NCI-H460 (cell line): Measurements from ENCODE around the gene SSH2. TPM values are rescaled to one million over a fixed set of nuclear protein-coding genes. Genes with fewer than 3 reads are reported as not detected.
A peak's percentile ranks its signal among the peaks of the same experiment; 100 is the strongest.

Source experiments
- DNase-seq: peaks from one replicate; pipeline ENCODE4 v3.0.0-alpha.2; 2016; ENCODE audit warnings: low read depth; ENCODE audit errors: extremely low read depth
- total RNA-seq: library from RNA; depleted of rRNA; stranded (reverse); fragments of >200 nt; shearing (Covaris generic); gene quantifications from 2 replicates; pipeline ENCODE4 v1.2.3, GENCODE V29; 2014

Gene SSH2
- total RNA-seq, 1 experiment from 2014 or later, result 7.6 TPM

GRCh38 chr17:29642171-29642611 lies 287.8 kb downstream of the SSH2 start:
- DNase-seq, result no peak

DNA sequence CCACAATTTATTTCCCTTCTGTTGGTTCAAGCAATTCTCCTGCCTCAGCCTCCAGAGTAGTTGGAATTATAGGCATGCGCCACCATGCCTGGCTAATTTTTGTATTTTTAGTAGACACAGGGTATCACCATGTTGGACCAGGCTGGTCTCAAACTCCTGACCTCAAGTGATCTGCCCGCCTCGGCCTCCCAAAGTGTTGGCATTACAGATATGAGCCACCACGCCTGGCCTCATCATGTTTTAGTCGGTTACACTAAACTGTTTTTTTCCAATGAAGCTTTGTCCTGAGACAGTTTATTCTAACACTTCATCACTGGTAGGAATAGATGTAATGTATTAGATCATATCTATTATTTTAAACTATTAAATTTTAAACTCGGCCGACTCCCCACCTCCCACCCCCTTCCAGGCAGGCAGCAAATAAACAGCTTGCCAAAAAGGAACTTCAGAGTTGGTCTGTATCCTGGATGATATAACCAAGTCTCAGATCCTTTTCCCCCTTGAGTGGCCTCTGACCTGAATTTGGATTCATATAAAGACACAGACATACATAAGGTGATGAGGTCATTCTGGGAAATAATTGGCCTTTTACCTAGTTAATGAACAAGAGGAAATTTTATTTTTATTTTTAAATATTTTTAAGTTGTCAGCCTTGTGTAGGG lies 288.9 kb downstream of the SSH2 start:
- no peak for DNase-seq

DNA sequence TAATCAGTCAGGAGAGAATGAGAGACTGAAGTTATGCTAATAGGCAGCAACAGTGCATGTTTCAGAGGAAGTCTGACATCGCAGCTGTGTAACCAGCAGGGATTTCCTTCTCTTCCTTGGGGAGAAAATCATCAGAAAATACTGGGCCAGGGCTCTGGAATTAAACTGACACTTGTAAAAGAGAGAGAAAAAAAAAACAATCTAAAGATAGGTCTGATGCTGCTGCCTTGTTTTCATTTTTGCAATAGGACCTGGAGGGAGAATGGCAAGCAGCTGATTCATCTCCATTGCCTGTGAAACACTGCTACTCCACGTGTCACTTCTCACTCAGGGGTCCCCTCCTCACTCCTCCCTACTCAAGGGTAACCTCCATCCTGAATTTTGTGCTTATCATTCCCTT lies 289.6 kb downstream of the SSH2 start:
- DNase-seq, result no peak

DNA sequence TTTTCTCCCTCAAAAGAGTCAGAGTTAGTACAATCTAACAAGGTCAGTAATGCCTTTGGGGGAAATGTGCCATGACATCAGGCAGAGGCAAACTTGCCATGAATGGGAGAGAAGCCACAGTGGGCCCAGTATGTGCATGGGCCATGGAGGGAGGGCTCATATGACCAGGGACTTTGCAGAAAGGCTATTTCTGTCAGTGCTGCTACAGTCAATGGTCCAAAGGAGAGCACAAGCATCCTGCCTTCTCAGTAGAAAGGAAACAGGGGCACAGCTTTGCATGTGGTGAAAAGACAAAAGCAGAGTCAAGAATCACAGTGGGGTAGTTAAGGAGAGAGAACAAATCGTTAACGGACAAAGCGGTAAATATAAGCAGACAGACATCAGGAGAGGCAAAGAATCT lies 296.1 kb downstream of the SSH2 start:
- no peak for DNase-seq

GRCh38 chr17:29630630-29631193 lies 299.3 kb downstream of the SSH2 start:
- no peak for DNase-seq

DNA sequence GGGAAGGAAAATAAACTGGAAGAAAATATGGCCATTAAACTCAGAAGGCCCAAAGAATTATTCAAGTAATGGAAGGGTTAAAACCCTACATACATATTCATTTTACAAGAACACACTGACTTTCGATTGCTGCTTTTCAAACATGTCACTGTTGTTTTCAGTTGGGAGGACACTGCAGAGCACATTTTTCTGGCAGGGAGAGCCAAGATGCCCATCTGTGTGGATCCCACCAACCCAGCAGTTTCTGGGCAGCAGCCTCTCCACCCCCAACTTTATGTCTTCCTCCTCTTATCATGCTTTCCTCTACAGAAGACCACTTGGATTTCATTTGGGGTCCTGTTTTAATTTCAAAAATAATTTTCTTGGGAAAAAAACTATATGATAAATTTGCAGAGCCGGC lies 300.2 kb downstream of the SSH2 start:
- no peak for DNase-seq

GRCh38 chr17:29628644-29629043 lies 301.4 kb downstream of the SSH2 start:
- no peak for DNase-seq

GRCh38 chr17:29627951-29628350 lies 302.1 kb downstream of the SSH2 start:
- no peak for DNase-seq

- DNase-seq, result peak; percentile 69
Observed at GRCh38 chr17:29625037-29625750, 304.8 kb downstream of the SSH2 start.

DNA sequence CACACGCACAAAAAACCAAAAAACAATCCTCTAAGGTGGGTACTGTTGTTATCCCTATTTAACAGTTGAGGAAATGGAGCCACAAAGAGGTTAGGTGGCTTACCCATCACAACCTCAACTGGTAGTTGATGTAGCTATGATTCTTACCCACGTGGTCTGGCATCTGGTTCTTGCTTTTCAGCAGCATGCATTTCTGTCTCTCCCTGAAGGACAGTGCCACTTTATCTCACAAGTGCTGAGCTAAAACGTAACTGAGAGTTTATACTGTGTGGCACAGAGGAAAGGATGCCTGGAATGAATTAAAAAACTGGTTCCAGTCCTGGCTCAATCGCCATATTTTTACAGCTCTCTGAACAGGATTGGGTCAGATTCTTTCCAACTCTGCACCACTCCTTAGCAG lies 305.4 kb downstream of the SSH2 start:
- no peak for DNase-seq

DNA sequence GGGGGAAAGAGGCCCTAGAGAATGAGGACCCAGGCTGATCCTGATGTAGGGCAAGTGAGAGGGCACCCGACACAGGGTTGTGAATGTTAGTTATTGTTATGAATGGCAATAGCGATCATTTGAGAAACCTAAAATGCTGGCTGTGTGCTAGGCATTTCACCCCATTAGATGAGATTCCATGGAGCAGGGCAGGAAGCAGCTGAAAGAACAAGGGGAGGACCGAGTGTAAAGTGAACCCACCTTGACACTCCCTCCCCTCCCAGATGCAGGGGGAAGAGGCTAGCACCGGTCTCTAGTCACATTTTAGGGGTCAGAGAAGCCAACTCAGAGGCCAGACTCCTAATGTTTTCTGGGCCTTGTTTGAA lies 306.8 kb downstream of the SSH2 start:
- no peak for DNase-seq

DNA sequence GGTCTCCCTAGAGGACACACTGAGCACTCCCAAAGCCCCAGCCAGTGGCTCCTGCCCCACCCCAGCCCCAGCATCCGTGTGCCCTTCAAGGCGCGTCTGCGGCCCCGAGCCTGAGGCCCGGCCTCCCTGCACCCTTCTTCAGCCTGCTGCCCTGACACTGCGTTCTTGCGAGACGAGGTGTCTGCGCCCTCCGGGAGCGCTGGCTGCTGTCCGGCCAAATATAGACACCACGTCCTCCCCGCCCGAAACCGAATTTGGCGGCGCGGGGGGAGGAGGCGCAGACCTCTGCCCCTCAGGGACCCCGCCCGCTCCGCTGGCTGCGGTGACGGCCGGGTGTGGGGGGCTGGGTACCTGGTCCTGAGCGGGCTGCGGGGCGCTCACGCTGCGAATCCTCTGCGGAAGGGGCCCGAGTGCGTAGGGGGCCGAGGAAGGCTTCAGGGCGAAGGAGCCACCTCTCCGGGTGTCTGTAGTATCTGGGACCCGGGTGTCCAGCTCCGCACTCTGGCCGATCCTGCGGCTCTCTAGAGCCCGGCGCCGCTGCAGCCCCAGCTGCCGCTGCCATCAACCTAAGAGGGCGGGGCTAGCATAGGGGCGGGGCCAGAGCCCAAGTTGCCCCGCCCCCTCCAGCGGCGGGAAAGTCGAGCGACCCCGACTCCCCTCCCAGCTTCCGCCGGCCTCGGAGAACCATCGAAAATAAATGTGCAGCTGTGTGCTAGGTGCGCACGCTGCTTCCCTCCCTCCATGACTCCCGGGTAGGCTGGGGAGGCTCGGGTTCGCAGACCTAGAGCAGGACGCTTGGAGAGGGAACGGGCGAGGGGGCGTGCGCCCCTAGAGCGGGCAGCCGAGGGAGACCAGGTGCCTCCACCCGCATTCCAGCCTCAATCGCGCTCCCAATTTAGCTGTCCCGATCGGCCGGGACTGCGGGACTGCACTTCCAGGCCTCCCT lies 307.4 kb downstream of the SSH2 start, which contains the start of gene CORO6:
TSS of gene CORO6 (minus strand) at position 576 of the 946 bp plus-strand sequence. CDS start 1,491 bp downstream, outside the sequence.
- DNase-seq, result peak; percentile 25

GRCh38 chr17:29621751-29622194 lies 308.3 kb downstream of the SSH2 start:
- DNase-seq, result no peak

- no peak for DNase-seq
Observed at GRCh38 chr17:29620779-29621500, 309.1 kb downstream of the SSH2 start.

GRCh38 chr17:29620271-29620670 lies 309.8 kb downstream of the SSH2 start:
- DNase-seq, result no peak

DNA sequence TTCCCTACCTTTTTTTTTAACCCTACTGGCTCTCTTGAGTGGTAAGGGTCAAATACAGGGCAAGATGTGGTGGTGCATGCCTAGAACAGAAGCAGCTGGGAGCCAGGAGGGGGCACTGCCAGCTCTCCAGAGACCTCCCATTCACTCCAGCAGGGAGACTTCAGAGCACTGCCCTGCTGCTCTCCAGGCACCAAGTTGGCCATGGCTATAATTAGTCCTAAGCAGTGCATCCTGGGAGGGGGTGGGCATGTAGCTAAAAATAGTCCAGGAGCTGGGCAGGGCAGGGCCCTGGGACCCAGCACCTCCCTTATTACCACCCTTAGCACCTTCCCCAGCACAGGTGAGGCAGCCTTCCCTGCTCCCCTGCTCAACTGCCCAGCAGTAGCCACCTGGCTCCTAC lies 310.8 kb downstream of the SSH2 start:
- DNase-seq, result no peak

DNA sequence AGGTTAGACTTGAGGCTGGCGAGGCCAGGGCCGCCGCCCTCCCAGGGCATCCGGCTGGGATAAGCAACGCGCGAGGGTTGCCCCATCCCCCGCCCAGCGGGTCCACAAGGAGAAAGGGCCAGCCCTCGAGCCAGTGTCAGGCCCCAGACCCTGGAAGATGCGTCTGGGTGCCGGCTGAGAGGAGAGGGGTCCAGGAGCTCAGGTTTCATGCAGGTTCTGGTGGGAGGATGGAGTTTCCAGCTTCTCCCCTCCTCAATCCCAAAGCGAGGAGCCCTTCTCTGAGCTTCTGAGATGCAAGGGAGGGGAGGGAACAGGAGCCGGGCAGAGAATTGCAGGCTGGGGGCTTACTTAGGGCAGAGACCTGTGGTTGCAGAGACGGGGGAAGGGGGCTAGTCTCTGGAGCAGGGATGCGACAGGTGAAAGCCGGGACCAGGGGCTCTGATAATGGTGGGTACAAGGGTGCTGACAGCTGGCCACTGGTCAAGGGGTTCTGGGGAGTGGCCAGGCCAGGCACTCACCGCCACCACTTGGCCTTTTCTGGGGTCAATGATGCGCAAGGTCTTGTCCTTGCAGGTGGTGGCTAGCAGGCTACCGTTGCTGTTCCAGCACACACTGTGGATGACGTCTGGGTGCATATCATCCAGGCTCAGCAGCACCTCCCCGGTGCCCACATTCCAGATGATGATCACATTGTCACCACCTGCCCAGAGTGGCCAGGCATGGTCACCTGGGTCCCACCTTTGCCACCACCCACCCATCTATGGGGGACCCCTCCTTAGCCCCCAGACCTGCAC lies 311.6 kb downstream of the SSH2 start:
- no peak for DNase-seq

DNA sequence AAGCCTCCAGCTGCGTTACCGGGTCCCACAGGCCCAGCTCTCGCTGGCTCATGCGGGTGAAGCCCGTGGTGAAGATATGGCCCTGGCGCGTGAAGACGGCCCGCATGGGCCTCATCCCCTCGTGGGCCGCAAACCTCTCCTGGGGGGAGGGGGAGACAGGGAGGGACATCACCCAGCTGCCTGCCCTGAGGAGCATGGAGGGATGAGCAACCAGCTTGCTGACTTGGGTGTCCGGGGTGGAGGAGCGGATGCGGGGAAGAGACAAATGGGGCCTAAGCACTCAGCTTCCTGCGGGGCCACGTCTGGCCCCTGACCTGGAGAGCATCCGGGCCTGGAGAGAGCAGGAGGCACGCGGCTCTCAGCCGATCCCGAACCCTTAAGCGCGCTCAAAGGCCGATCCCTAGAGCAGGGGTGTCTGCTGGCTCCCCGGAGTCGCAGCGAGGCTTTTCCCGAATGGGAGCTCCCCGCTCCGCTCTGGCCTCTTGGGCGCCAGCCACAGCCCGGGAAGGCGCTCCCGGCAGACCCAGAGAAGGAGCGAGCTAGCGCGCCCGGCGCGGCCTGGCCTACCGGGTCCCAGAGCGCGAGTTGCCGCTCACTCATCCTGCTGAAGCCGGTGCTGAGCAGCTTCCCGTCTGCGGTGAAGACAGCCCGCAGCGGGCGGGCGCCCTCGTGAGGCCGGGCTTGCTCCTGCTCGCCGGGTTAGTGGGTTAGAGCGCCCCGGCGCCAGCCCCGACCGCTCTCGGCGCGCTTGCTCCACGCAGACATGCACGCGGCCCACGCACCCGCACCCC lies 312.4 kb downstream of the SSH2 start:
- peak; percentile 59 for DNase-seq

DNA sequence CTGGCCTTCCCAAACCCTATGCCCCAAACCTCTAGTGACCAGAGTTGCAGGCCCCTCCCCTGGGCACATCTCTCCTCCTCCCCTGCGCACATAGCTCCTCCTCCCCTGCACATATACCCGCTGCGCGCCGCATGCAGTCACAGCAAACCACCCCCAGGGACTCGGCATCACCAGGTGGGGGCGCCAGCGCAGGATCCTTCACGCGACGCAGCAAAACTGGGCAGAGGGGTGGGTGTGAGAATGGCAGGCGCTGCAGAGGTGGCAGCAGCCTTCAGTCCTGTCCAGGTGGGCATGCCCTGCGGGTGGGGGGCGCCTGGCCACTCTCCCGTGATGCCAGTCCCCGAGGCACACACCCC lies 312.9 kb downstream of the SSH2 start:
- DNase-seq, result peak; percentile 37
